ENCODE results near the gene CALCOCO2.

DNA sequence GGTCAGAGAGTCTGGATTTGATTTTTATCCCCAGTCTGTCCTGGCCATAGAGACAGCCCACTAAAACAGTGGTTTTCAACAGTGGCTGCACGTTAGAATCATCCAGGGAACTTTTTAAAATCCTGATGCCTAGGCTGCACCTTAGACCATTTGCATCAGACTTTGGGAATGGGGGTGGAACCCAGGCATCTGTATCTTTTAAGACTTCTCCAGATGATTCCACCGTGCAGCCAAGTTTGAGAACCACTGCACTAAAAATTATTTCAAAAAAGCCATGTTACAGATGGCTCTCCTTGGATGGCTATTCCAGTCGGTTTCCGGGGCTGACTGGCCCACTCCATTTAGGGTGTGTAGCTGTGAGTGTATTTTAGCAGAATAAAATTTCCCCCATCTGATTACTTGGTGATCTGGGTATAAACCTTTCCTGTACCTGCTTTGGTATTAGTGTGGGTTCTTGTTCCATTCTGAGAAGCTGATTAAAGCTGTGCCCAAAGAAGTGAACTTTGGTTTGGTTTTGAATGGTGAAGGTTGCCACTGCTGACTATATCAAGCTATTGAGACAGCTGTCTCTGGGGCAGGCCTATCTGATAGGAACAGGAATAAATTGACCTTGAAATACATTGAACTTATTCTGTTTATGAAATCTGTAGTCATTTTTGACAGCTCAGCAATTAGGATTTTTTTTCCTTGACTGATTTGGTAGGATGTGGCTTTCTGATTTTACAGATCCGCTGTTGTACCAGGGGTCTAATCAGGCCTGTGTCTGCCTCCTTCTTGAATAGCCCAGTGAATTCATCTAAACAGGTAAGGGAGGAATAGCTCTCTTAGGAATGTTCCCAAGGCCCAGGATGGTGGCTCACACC lies 63.0 kb downstream of the CALCOCO2 start:
- no peak for TF ChIP-seq EZH2phosphoT487 (IDR thresholded peaks at IDR 0.05; ENCODE audit: borderline replicate concordance, low read depth, low read length)
- TF ChIP-seq, protein P1, sequence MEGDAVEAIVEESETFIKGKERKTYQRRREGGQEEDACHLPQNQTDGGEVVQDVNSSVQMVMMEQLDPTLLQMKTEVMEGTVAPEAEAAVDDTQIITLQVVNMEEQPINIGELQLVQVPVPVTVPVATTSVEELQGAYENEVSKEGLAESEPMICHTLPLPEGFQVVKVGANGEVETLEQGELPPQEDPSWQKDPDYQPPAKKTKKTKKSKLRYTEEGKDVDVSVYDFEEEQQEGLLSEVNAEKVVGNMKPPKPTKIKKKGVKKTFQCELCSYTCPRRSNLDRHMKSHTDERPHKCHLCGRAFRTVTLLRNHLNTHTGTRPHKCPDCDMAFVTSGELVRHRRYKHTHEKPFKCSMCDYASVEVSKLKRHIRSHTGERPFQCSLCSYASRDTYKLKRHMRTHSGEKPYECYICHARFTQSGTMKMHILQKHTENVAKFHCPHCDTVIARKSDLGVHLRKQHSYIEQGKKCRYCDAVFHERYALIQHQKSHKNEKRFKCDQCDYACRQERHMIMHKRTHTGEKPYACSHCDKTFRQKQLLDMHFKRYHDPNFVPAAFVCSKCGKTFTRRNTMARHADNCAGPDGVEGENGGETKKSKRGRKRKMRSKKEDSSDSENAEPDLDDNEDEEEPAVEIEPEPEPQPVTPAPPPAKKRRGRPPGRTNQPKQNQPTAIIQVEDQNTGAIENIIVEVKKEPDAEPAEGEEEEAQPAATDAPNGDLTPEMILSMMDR (conservative IDR thresholded peaks at IDR 0.05; ENCODE audit: low read length) = no peak

All from OCI-LY7 (cell line).